Ramos (cell line): ENCODE results near the gene C9orf85.

Source experiments
- in situ Hi-C: fragments of 300-500 bp; cut with MboI; formaldehyde crosslinking; loops from one replicate; pipeline ENCODE4 v1.14.3; 2022; ENCODE audit warnings: low sequenced_read_pairs; ENCODE audit not compliant: unreplicated experiment

The C9orf85 gene

DNA sequence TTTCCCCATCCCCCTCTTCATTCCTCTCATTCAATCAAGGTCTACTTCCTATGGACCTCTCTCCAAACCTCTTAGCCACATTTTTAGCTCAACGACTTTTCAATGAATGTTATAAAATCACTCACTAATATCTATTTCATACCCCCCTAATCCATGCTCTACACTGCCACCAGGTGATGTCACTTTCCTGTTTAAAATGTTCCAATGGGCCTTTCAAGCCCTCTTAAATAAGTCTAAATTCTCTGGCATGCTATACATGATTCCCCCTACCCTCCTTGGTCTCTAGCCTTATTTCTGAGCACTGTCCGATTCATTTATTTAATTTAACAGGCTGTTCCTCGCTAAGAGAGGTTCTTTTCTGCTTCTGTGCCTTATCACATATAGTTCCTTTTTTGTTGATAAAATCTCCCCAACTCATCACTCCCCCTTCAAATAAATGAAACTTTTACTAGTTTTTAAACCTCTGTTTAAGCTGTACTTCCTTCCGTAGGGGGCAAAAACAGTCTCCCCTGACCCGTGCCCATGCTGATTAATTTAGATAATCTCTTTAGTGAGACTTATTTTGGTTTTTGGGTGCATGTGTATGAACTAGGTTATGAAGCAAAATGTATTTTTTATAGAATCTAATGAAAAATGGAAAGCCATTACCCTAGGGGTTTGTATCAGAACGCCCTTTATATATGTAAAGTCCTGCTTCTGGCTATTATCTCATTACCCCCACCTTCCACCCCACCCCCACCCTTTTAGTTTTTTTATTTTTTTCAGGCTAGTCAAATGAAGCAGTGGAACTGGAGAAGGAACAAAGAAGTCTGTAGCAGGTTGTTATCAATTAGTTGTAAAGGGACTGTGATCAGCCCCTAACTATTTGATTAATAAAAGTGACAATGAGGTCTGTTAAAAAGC is 9.5 kb upstream of the C9orf85 start:
- in situ Hi-C loops, result no loop called here

DNA sequence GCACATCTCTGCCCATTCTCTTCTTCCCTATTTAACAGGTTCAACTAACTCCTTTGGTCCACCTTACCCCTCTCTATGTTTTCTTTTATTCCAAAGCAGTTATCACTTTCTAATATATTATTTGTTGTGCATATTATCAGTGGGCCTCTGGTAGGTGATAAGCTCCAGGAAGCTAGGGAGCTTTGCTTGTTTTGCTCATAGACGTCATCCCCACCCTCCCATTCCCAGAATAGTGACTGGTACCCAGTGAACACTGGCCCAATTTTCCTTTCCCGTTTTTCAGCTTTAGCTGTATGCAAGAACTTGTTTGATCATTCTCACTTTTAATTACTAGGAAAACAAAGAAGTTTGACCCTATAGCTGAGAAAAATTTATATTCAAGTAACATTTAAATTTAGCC is 7.4 kb upstream of the C9orf85 start:
- in situ Hi-C loops, result no loop called here

DNA sequence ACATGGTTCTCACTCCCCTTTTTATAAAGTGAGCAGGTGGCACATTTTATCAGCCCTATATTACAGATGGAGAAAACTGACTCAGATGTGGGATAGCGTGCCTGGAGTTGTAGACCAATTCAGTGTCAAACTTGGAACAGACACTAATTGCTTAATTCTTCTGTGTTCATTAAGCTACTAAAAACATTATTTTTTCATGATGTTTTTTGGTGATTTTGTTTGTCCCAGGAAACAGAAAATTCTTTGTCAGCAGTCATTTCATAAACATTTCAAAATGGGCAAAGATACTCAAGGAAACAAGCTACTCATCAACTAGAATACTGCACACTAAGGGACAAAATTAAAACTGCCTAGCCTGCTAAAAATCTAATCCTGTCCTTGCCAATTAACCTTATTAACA is 2.6 kb upstream of the C9orf85 start:
- in situ Hi-C loops, result no loop called here

DNA sequence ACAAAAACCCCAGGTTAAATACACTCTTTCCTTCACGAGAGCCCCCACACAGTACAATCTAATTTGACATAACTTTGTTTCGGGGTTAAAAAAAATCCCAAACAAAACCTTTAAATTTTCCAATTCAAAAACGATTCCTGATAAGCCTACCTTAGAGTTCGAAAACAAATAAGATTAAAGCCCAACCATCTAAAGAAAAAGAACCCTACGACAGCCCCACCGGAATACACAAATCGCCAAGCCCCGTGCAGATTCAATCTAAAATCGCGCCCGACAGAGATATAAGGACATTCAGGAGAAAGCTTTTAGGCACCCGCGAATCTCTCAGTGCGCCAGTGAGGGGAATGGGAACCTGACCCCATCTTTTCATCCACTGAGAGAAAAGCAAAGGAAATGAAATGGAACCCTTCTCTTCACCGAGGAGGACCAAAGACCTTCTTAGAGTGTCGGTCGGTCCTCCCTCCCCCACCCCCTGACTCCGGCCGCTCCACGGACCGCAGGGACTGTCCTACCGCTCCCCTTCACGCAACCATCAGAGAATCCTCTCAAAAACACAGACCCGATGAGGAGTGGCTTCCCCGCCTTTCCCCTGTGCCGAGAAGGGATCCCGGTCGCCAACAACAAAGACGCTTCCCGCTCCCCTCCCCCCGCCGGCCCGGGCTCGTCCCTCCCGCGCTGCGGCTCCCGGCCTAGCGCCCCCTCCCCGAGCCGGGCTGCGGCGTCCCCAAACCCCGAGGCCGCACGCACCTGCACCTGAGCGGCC is 1.4 kb upstream of the C9orf85 start:
- in situ Hi-C loops, result no loop called here

DNA sequence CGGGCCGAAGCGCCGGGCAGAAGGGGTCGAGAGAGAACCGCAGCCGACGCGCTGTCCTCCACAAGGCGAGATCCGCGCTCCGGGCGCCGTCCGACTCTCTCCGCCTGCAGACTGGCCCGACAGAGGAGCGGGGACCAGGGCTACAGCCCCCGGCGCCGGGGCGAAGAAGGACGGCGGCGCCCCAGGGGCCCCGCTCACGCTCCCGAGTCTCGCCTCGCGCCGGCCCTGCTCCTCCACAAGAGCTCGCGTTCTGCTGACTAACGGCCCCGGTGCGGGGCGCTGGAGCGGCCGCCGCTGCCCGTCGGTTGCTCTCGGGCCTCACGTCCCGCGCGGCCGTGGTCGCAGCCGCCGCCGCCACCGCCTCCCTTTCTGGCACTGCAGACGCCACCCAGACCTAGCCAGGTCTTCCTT is 784 bp upstream of the C9orf85 start:
- in situ Hi-C loops, result no loop called here

DNA sequence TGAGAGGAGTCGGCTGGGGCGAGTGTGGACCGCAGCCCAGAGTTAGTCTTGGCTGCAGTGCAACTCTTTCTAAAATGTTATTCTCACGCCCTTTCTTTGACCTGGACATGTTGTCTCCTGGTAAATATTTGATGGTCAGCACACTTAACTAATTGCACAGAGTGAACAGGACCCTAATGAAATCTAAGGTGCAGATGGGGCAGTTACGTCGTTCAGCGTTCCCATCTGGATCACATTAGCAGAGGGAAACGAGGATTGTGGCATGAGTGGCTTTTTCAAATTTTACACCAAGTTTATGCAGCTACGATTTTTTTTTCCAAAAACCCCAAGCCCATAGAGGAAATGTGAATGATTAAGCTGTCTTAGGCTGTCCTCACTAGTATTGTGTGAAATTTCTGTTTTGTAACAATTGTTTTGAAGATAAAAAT is 483 bp downstream of the C9orf85 start:
- in situ Hi-C loops, result no loop called here

DNA sequence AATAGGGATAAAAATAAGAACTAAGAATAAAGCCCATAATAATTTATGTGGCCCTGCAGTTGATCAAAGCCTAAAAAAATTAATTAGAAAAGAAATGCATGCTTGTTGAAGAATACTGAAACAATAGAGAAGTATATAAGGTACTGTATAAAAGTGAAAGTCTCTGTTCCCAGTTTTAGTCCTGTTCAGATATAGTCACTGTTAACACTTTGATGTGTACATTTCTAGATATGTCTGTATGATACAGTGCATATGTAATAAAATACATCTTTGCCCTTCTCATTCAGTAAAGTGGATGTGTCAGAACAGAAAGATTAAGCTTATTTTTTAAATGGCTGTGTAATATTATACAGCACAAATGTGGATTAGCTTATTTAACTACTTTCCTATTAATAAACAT is 4.1 kb downstream of the C9orf85 start:
- in situ Hi-C loops, result no loop called here

DNA sequence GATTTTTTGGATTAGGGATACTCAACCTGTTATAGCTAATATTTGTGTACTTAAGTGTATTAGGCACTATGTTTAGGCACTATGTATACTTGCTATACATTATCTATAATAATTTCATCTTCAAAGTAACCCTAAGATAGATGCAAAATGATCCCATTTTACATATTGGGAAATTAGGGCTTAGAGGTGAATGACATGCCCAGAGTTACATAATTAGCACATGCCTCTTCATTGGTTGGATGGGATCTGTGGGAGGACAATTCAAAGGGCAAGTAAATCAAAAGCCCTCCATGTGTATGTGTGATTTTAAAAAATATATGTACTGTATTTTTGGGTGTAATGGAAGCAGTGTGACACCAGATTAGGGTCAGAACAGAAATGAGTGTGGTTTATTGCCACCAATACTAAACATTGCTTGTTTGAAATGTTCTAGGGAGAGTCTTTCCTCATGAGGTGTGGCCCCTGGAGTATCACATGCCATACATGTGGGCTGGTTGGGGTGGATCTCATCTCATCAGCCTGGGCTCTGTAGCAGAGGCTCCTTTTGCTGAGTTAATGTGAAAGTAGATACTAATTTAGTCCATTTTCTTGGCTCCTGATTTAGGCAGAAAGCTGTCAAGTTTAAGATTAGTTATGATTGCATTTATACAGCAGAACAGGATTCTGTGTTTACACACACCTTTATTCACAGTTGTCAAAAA is 5.5 kb downstream of the C9orf85 start:
- in situ Hi-C loops, result no loop called here

DNA sequence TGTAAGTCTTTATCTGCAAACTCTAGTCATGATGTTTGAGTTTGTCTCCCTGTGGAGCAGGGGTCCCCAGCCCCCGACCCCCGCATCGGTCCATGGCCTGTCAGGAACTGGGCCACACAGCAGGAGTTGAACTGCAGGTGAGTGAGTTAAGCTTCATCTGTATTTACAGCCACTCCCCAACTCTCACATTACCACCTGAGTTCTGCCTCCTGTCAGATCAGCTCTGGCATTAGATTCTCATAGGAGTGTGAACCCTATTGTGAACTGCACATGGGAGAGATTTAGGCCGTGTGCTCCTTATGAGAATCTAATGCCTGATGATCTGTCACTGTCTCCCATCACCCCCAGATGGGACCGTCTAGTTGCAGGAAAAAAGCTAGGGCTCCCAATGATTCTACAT is 7.0 kb downstream of the C9orf85 start:
- in situ Hi-C loops, result no loop called here

DNA sequence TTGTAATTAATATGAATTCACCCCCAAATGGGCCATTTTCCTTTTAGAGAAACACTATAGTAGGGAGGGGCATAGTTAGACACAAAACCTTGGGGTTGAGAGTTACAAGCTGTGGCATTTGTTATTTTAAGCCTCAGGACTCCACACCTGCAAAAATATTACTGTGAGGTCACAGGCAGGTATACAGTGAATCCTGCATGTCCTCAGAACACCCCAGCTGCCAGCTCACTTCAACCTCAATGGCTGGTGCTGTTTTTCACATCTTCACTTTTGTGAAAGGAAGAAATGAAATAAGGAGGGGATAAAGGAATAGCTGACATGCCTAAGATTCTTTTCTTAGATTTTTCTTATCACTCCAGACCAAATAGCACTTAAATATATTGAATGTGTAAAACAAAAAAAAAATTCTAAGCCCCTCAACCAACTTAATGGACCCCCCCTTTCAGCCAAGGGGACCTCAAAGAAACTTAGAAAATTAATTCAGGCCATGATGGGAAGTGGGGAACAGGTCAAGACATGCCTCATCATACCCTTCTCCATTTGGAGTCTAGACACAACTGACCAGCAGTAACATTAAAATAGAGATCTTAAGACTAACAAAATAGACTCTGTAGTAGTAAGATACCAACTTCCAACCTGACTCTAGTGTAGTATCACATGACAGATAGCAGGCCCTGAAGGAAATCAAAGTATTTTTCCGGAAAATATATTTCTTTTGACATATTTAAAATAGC is 9.2 kb downstream of the C9orf85 start:
- in situ Hi-C loops, result no loop called here

DNA sequence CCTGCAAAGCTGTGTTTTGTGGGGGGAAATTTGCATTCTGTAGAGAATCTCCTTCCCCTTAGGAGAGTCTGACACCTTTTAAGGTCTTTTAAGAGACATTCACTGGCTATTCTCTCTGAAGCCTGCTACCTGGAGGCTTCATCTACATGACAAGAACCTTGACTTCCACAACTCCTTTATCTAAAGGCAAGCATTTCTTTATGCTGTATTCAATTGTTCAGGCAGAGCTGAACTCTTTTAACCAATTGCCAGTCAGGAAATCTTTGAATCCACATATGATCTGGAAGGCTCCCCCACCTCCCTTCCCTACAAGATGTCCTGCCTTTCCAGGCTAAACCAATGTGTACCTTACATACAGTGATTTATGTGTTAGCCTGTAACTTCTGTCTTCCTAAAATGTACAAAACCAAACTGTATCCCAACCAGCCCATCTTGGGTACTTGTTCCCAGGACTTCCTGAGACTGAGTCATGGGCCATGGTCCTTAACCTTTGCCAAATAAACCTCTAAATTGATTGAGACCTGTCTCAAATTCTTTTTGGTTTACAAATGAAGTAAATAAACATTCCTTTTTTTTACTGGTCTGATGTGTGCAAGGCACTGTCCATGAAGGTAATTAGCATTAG is 9.9 kb downstream of the C9orf85 start:
- in situ Hi-C loops, result no loop called here

DNA sequence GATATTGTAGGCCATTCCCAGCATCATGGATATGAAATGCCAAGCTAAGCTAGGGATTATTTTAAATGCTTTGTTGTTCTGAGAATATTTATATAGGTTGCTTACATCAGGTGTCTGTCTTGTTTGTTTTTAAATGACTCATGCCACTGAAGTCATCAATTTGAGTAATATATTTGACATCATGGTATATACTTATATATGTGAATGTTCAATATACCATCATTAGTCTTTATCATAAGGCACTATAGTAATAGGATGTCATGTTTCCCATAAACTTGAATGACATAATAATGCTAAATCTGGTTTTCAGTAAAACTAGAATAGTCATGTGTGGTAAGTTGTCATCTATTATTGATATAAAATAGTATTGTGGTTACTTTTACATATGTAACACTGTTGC is 13.1 kb downstream of the C9orf85 start:
- in situ Hi-C loops, result no loop called here

DNA sequence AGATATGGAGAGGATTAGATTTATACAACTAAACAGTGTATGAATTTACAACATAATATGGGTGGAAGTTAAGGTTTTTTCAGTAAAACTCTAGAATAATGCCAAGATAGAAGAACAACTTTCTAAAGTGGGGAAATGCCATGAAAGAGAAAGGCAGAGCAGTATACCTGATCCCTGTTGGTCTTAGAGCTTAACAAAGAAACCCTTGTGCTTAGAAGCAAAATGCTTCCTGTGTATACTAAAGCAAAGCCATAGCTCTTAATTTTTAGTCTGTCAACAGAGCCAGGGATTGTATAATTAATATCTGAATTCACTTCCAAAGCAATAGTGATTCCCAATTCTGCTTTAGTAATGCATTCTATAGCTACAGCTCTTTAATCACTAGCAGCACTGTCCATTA is 14.4 kb downstream of the C9orf85 start:
- in situ Hi-C loops, result no loop called here

DNA sequence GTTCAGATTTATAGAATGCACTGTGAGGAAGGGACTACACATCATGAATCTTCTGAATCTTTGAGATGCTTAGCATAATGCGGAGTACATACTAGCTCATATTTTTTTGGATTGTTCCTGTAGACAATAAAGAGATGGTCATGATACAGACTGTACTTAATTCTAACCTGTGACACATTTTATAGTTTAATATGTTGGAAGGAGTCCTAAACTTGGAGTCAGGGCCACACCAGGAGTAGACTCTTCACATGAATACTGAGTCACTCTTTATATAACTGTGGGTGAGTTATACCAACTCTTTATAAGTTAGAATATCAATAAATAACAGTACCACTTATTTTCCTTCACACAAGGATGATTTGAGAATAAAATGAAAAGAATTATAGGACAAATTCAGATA is 16.9 kb downstream of the C9orf85 start:
- in situ Hi-C loops, result no loop called here

DNA sequence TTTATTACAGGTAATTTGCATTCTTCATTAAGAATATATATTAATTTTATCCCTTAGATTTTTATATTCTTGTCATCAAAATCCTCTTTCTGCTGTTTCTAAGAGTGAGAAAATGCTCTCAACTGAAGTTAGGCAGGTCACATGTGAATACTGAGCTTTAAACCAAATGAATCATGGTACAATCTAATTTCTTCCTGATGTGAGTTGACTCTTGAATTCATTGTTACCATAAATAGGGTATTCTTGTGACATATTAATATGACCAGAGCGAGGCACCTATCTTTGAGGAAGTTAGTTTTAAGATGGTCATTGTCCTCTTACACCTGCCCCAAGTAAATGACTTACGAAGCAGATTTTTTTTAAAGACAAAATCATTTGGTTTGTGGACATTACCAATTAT is 17.4 kb downstream of the C9orf85 start:
- in situ Hi-C loops, result no loop called here

DNA sequence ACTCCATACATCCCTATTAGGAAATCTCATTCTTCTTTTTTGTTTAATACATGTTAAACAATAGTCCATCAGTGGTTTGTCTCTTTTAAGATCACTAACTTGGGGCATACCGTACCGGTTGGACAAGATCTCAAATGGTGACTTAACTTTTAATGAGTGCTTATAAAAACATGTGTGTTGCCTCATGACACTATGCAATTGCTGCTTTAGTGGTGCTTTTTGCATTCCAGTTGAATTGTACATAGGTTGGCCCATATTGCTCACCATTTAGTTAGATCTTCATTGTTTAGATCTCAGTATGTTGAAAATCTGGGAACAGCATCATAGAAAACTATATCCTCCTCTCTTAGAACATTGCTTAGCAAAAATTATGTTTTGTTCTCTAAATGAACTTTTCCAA is 17.8 kb downstream of the C9orf85 start:
- in situ Hi-C loops, result no loop called here

DNA sequence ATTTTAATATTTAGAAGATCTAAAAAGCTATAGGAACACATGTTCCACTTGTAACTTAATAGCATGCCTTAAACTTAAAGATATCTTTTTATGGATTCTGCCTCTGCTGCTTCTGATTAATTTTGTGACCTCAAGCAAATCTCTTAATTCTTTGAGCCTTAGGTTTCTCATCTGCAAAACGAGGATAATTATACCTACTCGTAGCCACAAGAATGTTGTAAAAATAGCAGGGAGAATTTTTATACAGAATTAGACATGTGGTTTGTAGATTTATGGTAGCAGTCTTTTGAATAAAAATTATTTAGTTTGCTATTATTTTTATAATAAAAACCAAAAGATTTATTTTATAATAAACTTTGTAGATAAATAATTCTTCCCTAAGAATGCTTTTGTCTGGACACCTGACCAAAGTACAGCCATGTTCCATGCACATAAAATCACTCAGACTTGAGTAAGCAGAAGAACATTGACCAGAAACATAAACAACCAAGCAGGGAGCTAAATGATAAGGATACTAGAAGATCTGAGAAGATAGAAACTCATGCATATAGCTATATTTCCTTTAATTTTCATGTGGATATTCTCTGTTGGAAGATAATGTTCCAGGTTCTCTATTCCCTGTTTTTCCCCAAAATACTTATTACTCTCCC is 18.5 kb downstream of the C9orf85 start:
- in situ Hi-C loops, result no loop called here

DNA sequence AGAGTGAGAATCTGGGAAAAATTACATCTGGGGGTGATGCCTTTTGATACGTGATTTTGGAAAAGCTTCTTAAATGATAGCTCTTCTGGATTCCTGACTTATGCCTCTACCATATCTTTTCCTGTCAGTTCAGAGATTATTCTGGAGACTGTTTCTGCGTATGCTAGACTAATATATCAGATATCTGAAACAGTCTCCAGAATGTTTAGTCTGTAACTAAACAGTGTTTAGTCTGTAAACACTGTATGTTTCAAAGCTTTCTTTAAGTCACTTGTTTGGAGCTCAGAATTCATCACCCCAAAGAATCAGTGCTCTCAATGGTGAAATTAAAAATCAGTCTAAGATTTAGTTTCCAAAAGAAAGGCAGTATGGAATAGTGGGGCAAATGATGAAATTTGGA is 19.7 kb downstream of the C9orf85 start:
- in situ Hi-C loops, result no loop called here

DNA sequence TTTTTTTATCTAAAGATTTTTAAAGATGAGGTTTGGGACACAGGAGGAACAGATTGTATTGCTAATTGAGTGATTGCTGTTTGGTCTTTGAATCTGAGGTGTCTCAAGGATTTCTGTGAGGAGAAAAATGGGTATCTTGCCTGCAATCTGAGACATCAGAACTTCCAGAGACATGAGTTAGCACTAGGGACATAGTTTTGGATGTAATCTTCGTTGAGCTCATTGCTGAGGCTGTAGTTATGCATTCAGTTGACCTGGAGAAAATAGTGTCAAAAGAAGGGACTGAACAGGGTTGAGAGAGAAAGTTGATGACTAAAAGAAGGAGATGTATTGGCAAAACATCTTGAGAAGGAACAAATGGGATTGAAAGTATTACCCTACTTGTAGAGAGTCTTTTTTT is 24.6 kb downstream of the C9orf85 start:
- in situ Hi-C loops, result no loop called here
